Pons (tissue), 1 donor: ENCODE results near the gene GRIN3B.

Experiments
- DNase-seq: peaks from one replicate; pipeline ENCODE4 v3.0.0-alpha.2; 2016; ENCODE audit warnings: low spot score

Gene GRIN3B

GRCh38 chr19:1041835-1042685, 41.8 kb downstream of the GRIN3B start:
- DNase-seq = no peak

- DNase-seq = no peak
These were observed 42.7 kb downstream of the GRIN3B start for GRCh38 chr19:1042689-1043511.

GRCh38 chr19:1045247-1045603, 45.0 kb downstream of the GRIN3B start:
- DNase-seq = no peak

- no peak for DNase-seq
These were observed 46.0 kb downstream of the GRIN3B start for GRCh38 chr19:1046117-1046626.

- no peak for DNase-seq
These were observed 46.8 kb downstream of the GRIN3B start for GRCh38 chr19:1046836-1047695.

GRCh38 chr19:1047696-1048147, 47.5 kb downstream of the GRIN3B start:
- DNase-seq = no peak

GRCh38 chr19:1049106-1049505, 48.9 kb downstream of the GRIN3B start:
- DNase-seq = no peak

GRCh38 chr19:1049800-1050199, 49.6 kb downstream of the GRIN3B start:
- no peak for DNase-seq

GRCh38 chr19:1050989-1051788, 51.0 kb downstream of the GRIN3B start:
- DNase-seq = no peak

GRCh38 chr19:1051791-1052190, 51.6 kb downstream of the GRIN3B start:
- no peak for DNase-seq

- no peak for DNase-seq
These were observed 52.2 kb downstream of the GRIN3B start for GRCh38 chr19:1052349-1052975.

GRCh38 chr19:1053176-1054101, 53.2 kb downstream of the GRIN3B start:
- DNase-seq = no peak

- DNase-seq = no peak
These were observed 54.1 kb downstream of the GRIN3B start for GRCh38 chr19:1054102-1055027.

- DNase-seq = no peak
These were observed 54.8 kb downstream of the GRIN3B start for GRCh38 chr19:1055028-1055425.

- no peak for DNase-seq
These were observed 55.8 kb downstream of the GRIN3B start for GRCh38 chr19:1055886-1056620.

GRCh38 chr19:1057176-1057855, 57.1 kb downstream of the GRIN3B start:
- no peak for DNase-seq

- no peak for DNase-seq
These were observed 57.9 kb downstream of the GRIN3B start for GRCh38 chr19:1058112-1058511.
